HepG2 (cell line): ENCODE data around the gene IRX4. TPM values are rescaled to one million over a fixed set of nuclear protein-coding genes. Genes with fewer than 3 reads are reported as not detected.
A peak's percentile ranks its signal among the peaks of the same experiment; 100 is the strongest.

Source experiments
- ATAC-seq: fragments of 200-7000 bp; cut with Tn5 transposase; 3 replicates; pipeline ENCODE4 v1.9.1; 2020; ENCODE audit warnings: mild to moderate bottlenecking, moderate library complexity
- BruUV-seq: library from RNA; stranded (reverse); fragments of 400-500 nt; replicated peaks from 2 replicates; lab custom pipeline; 2021; lab: Mats Ljungman, UMichigan
- CTCF ChIA-PET: fragments of 300-600 bp; formaldehyde crosslinking; extraction: SDS; loops from one replicate; lab custom pipeline; 2021; ENCODE audit warnings: low total read pairs, inconsistent platforms, low intra/inter-chr PET ratio; lab: Yijun Ruan, JAX
- POLR2A ChIA-PET: fragments of 350-600 bp; sonication (Branson Sonifier 250); formaldehyde crosslinking; loops from one replicate; lab custom pipeline; 2020; ENCODE audit warnings: antibody characterized with exemption, inconsistent platforms; lab: Yijun Ruan, JAX
- DNase-seq: peaks from one replicate; pipeline ENCODE4 v3.0.0-alpha.2; 2015; ENCODE audit warnings: low spot score
- FAIRE-seq: peaks from 3 replicates; lab custom pipeline; 2011; peaks lifted over from hg19 to GRCh38; lab: Jason Lieb, UNC
- H2AFZ ChIP-seq: one replicate; pipeline ENCODE4 v1.6.1; 2011; ENCODE audit warnings: low read length, inconsistent platforms
- H3K27ac ChIP-seq: fragments of 300-600 bp; 3 replicates; pipeline ENCODE4 v1.8.0; 2011; ENCODE audit warnings: mixed run types, mild to moderate bottlenecking, mixed read lengths, low read length, inconsistent platforms; ENCODE audit not compliant: insufficient read depth; ENCODE audit errors: extremely low read length
- H3K27me3 ChIP-seq, 2 experiments: fragments of 200-600 bp in 1 of 2; 2 replicates in 1 of 2; 3 replicates in 1 of 2; pipeline versions ENCODE4 v1.6.0 to v1.8.0; 2011; ENCODE audit warnings: low read length in 2 of 2, mild to moderate bottlenecking in 2 of 2, moderate library complexity in 2 of 2, inconsistent platforms in 1 of 2; ENCODE audit not compliant: insufficient read depth in 2 of 2, control insufficient read depth in 1 of 2
- H3K36me3 ChIP-seq, 2 experiments: fragments of 200-600 bp in 1 of 2; replicated peaks in 1 of 2; 2 replicates in 1 of 2; 3 replicates in 1 of 2; pipeline versions ENCODE4 v1.5.1 to v1.8.0; 2011; ENCODE audit warnings: low read length in 2 of 2, inconsistent platforms in 1 of 2; ENCODE audit not compliant: insufficient read depth in 2 of 2, control insufficient read depth in 1 of 2
- H3K4me1 ChIP-seq: 2 replicates; pipeline ENCODE4 v1.5.1; 2012; ENCODE audit warnings: low read length, inconsistent platforms; ENCODE audit not compliant: insufficient read depth
- H3K4me2 ChIP-seq: 2 replicates; pipeline ENCODE4 v1.6.0; 2011; ENCODE audit warnings: low read depth, low read length, inconsistent platforms
- H3K4me3 ChIP-seq, 3 experiments: fragments of 200-600 bp in 1 of 3; sonication (generic), shearing (Covaris generic) in 1 of 3; replicated peaks in 1 of 3; 2 replicates each; pipeline ENCODE4 v1.5.1; 2011 to 2016; ENCODE audit warnings: low read length in 3 of 3, inconsistent platforms in 2 of 3, low read depth in 2 of 3, mild to moderate bottlenecking in 2 of 3, control low read depth in 1 of 3, mixed read lengths in 1 of 3; ENCODE audit not compliant: insufficient read depth in 1 of 3
- H3K79me2 ChIP-seq: one replicate; pipeline ENCODE4 v1.6.1; 2011; ENCODE audit warnings: low read length, inconsistent platforms; ENCODE audit not compliant: insufficient read depth
- H3K9ac ChIP-seq: 2 replicates; pipeline ENCODE4 v1.6.0; 2011; ENCODE audit warnings: mild to moderate bottlenecking, low read depth, low read length, inconsistent platforms; ENCODE audit not compliant: insufficient read depth
- H3K9me3 ChIP-seq: 2 replicates; pipeline ENCODE4 v1.5.1; 2012; ENCODE audit warnings: mild to moderate bottlenecking, low read length
- H4K20me1 ChIP-seq: 2 replicates; pipeline ENCODE4 v1.6.0; 2011; ENCODE audit warnings: inconsistent platforms, mild to moderate bottlenecking, low read length, moderate library complexity; ENCODE audit not compliant: insufficient read depth
- EED ChIP-seq: sonication (generic); formaldehyde crosslinking; IDR thresholded peaks from 2 replicates; pipeline ENCODE4 v1.5.0; 2020; ENCODE audit warnings: mild to moderate bottlenecking, missing genetic modification reagents
- MAFF ChIP-seq: IDR thresholded peaks from 2 replicates; pipeline ENCODE4 v1.6.1; 2011; ENCODE audit warnings: low read depth, low read length, improper control_type of control experiment
- ZNF557 ChIP-seq: sonication (generic); formaldehyde crosslinking; IDR thresholded peaks from 2 replicates; pipeline ENCODE4 v1.4.0; 2020; ENCODE audit warnings: missing genetic modification reagents
- ZNF558 ChIP-seq: sonication (generic); formaldehyde crosslinking; IDR thresholded peaks from 2 replicates; pipeline ENCODE4 v1.9.0; 2022; ENCODE audit warnings: mild to moderate bottlenecking, missing genetic modification reagents, borderline replicate concordance
- WGBS: methylation state at CpG from one replicate; pipeline ENCODE4 v1.1.6; 2017; ENCODE audit warnings: low lambda C conversion rate; 5-methylcytosine and 5-hydroxymethylcytosine counted together
- in situ Hi-C: cut with HindIII; loops from 2 replicates; pipeline ENCODE4 v1.10.0; 2017; ENCODE audit warnings: low pct_unique_long_range_greater_than_20kb; ENCODE audit not compliant: extremely low pct_ligation_motif_present
- intact Hi-C: fragments of 100-400 bp; cut with micrococcal nuclease; formaldehyde crosslinking; loops from one replicate; pipeline ENCODE4 v1.10.0; 2022; ENCODE audit not compliant: unreplicated experiment
- polyA plus RNA-seq, 8 experiments: library from polyadenylated mRNA; depleted of rRNA in 3 of 8; stranded (reverse) in 7 of 8; unstranded in 1 of 8; fragments of >200 nt; fragmentation: Illumina TruSeq in 4 of 8; extraction: Trizol in 4 of 8; gene quantifications; 2 replicates each; pipeline versions ENCODE4 v1.2.1 to v1.2.3, GENCODE V29; 2011 to 2016; ENCODE audit warnings: low read depth in 4 of 8, missing spikeins in 1 of 8, mixed read lengths in 1 of 8; ENCODE audit not compliant: insufficient read depth in 1 of 8
- total RNA-seq, 5 experiments: library from RNA; depleted of rRNA; stranded (reverse); fragments of >200 nt; fragmentation: Illumina TruSeq; extraction: Trizol; gene quantifications; 2 replicates each; pipeline ENCODE4 v1.2.3, GENCODE V29; 2016; ENCODE audit warnings: low read depth in 1 of 5
- TF ChIP-seq, protein P1 (sequence below): sonication (generic); formaldehyde crosslinking; IDR thresholded peaks from 2 replicates; pipeline ENCODE4 v1.5.0; 2020; ENCODE audit warnings: mild to moderate bottlenecking, missing genetic modification reagents, moderate library complexity

The IRX4 gene
- total and polyA plus RNA-seq, 2 of the 13 experiments (the other 11 are each of a cell fraction or from before 2014, with no cell fraction given), result not detected

DNA sequence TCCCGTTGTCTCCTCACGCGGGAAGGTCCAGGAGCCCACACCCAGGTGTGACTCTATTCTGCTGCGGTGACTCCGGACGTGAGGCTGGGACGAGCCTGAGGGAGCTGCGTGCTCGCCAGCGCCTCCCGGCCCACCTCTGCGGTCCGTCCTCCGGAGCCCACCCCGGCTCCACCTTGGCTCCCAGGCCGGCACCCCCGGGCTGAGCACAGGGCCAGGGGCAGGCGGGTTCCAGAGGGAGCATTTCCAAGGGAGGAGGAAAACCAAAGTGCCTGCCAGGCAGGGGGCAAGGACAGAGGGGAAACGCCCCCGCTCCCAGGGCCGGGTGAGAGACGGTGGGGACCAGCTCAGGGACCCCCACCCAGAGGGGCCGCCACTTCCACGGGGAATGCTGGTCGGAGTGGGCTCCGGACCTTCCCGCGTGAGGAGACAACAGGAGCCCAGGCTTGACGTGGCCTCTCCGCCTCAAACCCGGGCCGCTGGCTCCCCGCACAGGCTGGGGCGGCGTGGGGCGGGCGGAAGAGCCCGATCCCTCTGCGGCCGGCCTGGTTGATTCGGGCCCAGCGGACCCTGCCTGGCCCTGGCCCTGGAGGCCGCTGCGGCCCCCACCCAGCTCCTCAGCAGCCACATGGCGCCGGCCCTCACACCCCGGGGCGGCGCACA, 26.0 kb downstream of the IRX4 start:
- no peak overlapping the region for H2AFZ ChIP-seq
- ChIA-PET CTCF (no interaction called here), POLR2A (no interaction called here)
- H3K4me1 ChIP-seq, result no peaks in the 10 kb centered on the region; the same call in 1 of the 2 replicates
- ATAC-seq, result no peak
- BruUV-seq, result no TSS peak
- no peak overlapping the region for H3K9ac ChIP-seq
- in situ Hi-C loops (no loop called here), intact Hi-C loops (no loop called here)
- no peaks in the 10 kb centered on the region for H3K79me2 ChIP-seq
- H3K4me3 ChIP-seq, result peak overlapping the region in 2 of 3 experiments; percentile 9 to 16; a peak in 1 of 6 replicates
- TF ChIP-seq, protein P1, sequence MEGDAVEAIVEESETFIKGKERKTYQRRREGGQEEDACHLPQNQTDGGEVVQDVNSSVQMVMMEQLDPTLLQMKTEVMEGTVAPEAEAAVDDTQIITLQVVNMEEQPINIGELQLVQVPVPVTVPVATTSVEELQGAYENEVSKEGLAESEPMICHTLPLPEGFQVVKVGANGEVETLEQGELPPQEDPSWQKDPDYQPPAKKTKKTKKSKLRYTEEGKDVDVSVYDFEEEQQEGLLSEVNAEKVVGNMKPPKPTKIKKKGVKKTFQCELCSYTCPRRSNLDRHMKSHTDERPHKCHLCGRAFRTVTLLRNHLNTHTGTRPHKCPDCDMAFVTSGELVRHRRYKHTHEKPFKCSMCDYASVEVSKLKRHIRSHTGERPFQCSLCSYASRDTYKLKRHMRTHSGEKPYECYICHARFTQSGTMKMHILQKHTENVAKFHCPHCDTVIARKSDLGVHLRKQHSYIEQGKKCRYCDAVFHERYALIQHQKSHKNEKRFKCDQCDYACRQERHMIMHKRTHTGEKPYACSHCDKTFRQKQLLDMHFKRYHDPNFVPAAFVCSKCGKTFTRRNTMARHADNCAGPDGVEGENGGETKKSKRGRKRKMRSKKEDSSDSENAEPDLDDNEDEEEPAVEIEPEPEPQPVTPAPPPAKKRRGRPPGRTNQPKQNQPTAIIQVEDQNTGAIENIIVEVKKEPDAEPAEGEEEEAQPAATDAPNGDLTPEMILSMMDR (CRISPR knock-in tag), result 0 out of 2 replicates have a peak, but pooled peaks have one; percentile 12
- no peak for TF ChIP-seq ZNF557 (CRISPR knock-in tag)
- no peak for TF ChIP-seq EED
- WGBS, result 24% methylated on average over 17 of the region's 49 CpGs
- no peak for FAIRE-seq
- peaks cover 1 to 46% of the 10 kb centered on the region in 2 experiments; a peak in 4 of 5 replicates for H3K27me3 ChIP-seq
- H3K36me3 ChIP-seq, result no peaks in the 10 kb centered on the region
- H3K9me3 ChIP-seq, result no peaks in the 10 kb centered on the region
- no peak for DNase-seq
- H3K4me2 ChIP-seq, result 0 out of 2 replicates have a peak overlapping the region, but pooled peaks have one; percentile 18
- no peak overlapping the region for H3K27ac ChIP-seq
- no peaks in the 10 kb centered on the region for H4K20me1 ChIP-seq

DNA sequence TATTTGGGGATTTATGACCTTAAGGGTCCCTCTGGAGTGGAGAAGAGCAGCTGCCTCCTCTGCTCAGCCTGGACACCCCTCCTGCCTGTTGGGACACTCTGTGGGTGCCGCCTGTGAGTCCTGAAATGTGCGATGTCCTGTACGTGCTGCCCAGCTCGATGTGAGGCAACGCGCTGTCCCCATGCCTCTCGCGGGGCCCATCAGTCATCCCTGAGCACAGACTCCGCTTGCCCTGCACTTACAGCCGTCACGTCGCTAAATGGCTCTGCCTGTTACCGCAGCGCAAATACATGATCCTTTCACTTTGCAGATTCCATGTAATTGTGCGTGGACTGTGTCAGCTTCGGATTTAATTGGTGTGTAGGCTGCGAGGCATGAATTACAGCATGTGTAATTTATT, 27.1 kb downstream of the IRX4 start:
- no peak overlapping the region for H3K9ac ChIP-seq
- H3K27me3 ChIP-seq, result peaks cover 1 to 46% of the 10 kb centered on the region in 2 experiments; a peak in 4 of 5 replicates

More for the DNA sequence above, 27.1 kb downstream of the IRX4 start:
- no TSS peak for BruUV-seq
- Histone ChIP-seq H3K9me3 (no peaks in the 10 kb centered on the region), H2AFZ (no peak overlapping the region), H3K36me3 (no peaks in the 10 kb centered on the region), H3K4me2 (no peak overlapping the region), H3K27ac (no peak overlapping the region), H3K79me2 (no peaks in the 10 kb centered on the region), H3K4me3 (no peak overlapping the region), H3K4me1 (no peaks in the 10 kb centered on the region), H4K20me1 (no peaks in the 10 kb centered on the region)
- ATAC-seq (no peak), DNase-seq (no peak), FAIRE-seq (no peak)
- in situ Hi-C loops (no loop called here), intact Hi-C loops (no loop called here)
- TF ChIP-seq MAFF, result no peak
- TF ChIP-seq ZNF558 (CRISPR knock-in tag), result no peak
- POLR2A ChIA-PET, result no interaction called here
- 60% methylated on average over 17 of the region's 17 CpGs for WGBS
- CTCF ChIA-PET, result no interaction called here
